Colonic mucosa (tissue), 4 donors: Measurements from ENCODE around the gene SELENON. TPM values are rescaled to one million over a fixed set of nuclear protein-coding genes. Genes with fewer than 3 reads are reported as not detected.

Source experiments
- DNase-seq: peaks from one replicate; pipeline ENCODE4 v3.0.0-alpha.2; 2020
- H3K27ac ChIP-seq: fragments of 200-600 bp; one replicate; pipeline ENCODE4 v1.8.0; 2021
- H3K27me3 ChIP-seq: fragments of 200-600 bp; one replicate; pipeline ENCODE4 v1.8.0; 2021
- H3K36me3 ChIP-seq: fragments of 200-600 bp; one replicate; pipeline ENCODE4 v1.8.0; 2021
- H3K4me1 ChIP-seq: fragments of 200-600 bp; one replicate; pipeline ENCODE4 v1.8.0; 2021; ENCODE audit warnings: mild to moderate bottlenecking
- H3K4me3 ChIP-seq: fragments of 200-600 bp; one replicate; pipeline ENCODE4 v1.8.0; 2021
- H3K9ac ChIP-seq, 2 donors: one replicate each; pipeline ENCODE4 v1.7.0; 2013; ENCODE audit warnings: control low read depth in 2 of 2, low read depth in 2 of 2, low read length in 2 of 2
- H3K9me3 ChIP-seq: fragments of 200-600 bp; one replicate; pipeline ENCODE4 v1.8.0; 2021
- CTCF ChIP-seq: fragments of 200-600 bp; IDR thresholded peaks from one replicate; pipeline ENCODE4 v1.8.0; 2022; ENCODE audit warnings: antibody characterized with exemption, mild to moderate bottlenecking
- intact Hi-C: fragments of 100-400 bp; cut with DNase I; formaldehyde crosslinking; loops from one replicate; pipeline ENCODE4 v1.14.1; 2022
- total RNA-seq, 2 donors: library from RNA; stranded (reverse); fragmentation: NEBNext Ultra II Directional in 1 of 2; extraction: Animal tissue kit (Norgen Biotek cat#: 25700) in 1 of 2; gene quantifications; one replicate each; pipeline ENCODE4 v1.2.1, GENCODE V29; 2021
- donor health status: healthy.
- donor health status: DM: no; HTN: no; CAD: no.
- donor health status: DM: no; HTN: no; CAD: no.

SELENON gene
- total RNA-seq, 2 donors from 2014 or later, result 39.6 to 43.3 TPM

GRCh38 chr1:25825605-25826004 is 25.6 kb downstream of the SELENON start:
- Histone ChIP-seq H3K4me1 (peaks cover 6% of the 10 kb centered on the region), H3K9ac (no peak overlapping the region), H3K9me3 (no peaks in the 10 kb centered on the region), H3K36me3 (peaks cover 7% of the 10 kb centered on the region), H3K27ac (no peak overlapping the region), H3K27me3 (no peaks in the 10 kb centered on the region), H3K4me3 (no peak overlapping the region)
- no peak for DNase-seq
- TF ChIP-seq CTCF, result no peak
- intact Hi-C loops, result no loop called here

GRCh38 chr1:25826571-25826970 is 26.6 kb downstream of the SELENON start:
- Histone ChIP-seq H3K27ac (no peak overlapping the region), H3K36me3 (peaks cover 13% of the 10 kb centered on the region), H3K4me1 (no peaks in the 10 kb centered on the region), H3K9ac (no peak overlapping the region), H3K4me3 (no peak overlapping the region), H3K27me3 (no peaks in the 10 kb centered on the region), H3K9me3 (no peaks in the 10 kb centered on the region)
- intact Hi-C loops, result no loop called here
- no peak for TF ChIP-seq CTCF
- no peak for DNase-seq

DNA sequence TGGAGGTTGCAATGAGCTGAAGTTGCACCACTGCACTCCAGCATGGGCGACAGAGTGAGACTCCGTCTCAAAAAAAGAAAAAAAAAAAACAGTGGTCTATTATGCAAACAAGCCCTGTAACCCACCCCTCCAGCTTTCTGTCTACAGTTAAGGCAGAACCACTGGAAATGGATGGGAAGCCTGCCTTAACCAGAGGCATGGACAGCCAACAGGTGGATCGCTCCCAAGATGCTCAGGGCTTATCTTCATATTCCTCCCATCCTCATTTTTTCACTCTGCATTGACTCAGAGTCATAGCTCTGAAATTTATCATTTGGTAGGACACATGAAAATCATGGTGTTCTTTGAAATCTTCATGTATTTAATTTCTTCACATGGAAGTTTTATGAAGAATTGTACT is 28.5 kb downstream of the SELENON start:
- intact Hi-C loops, result no loop called here
- H3K27ac ChIP-seq, result no peak overlapping the region

GRCh38 chr1:25829046-25829445 is 29.1 kb downstream of the SELENON start:
- no peaks in the 10 kb centered on the region for H3K27me3 ChIP-seq
- H3K9ac ChIP-seq, result no peak overlapping the region
- no peak overlapping the region for H3K4me3 ChIP-seq
- no peak overlapping the region for H3K27ac ChIP-seq
- no peaks in the 10 kb centered on the region for H3K9me3 ChIP-seq
- peaks cover 18% of the 10 kb centered on the region for H3K36me3 ChIP-seq
- no peak for TF ChIP-seq CTCF
- no peaks in the 10 kb centered on the region for H3K4me1 ChIP-seq
- DNase-seq, result no peak
- intact Hi-C loops, result no loop called here

More for the DNA sequence above, 28.5 kb downstream of the SELENON start:
- H3K36me3 ChIP-seq, result peaks cover 18% of the 10 kb centered on the region
- no peak overlapping the region for H3K4me3 ChIP-seq
- no peaks in the 10 kb centered on the region for H3K27me3 ChIP-seq
- no peaks in the 10 kb centered on the region for H3K9me3 ChIP-seq
- no peak overlapping the region for H3K9ac ChIP-seq
- DNase-seq, result no peak
- no peak for TF ChIP-seq CTCF
- H3K4me1 ChIP-seq, result no peaks in the 10 kb centered on the region

DNA sequence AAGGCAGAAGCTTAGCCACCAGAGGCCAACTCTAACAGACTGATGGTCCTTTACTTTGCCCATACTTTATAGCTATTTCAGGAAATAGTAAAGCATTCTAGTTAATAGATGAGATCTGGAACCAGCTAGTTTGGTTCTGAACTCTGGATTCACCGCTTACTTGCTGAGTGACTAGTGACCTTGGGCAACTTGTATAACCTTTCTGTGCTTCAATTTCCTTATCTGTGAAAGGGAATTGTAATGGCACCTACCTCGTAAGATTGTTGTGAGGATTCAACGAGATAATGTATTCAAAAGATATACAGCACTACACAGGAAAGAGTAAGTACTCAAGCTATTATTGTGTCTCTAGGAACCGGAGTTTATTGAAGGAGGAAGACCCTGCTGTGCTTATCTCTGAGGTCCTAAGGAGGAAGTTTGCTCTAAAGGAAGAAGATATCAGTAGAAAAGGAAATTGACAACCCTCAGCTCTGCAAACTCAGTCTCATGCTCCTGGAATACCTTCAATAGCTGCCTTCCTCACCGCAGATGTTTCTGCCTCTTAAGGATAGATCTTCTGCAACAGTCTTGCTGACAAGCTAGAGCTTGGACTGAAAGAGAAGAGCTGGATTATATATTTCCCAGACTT is 31.7 kb downstream of the SELENON start:
- no peak for TF ChIP-seq CTCF
- H3K36me3 ChIP-seq, result peaks cover 18% of the 10 kb centered on the region
- H3K4me3 ChIP-seq, result no peak overlapping the region
- peak overlapping the region in 1 of 2 donors; percentile 29 for H3K9ac ChIP-seq
- no peak overlapping the region for H3K27ac ChIP-seq
- intact Hi-C loops, result no loop called here
- H3K27me3 ChIP-seq, result no peaks in the 10 kb centered on the region
- H3K4me1 ChIP-seq, result no peaks in the 10 kb centered on the region
- H3K9me3 ChIP-seq, result no peaks in the 10 kb centered on the region
- DNase-seq, result no peak
